Measurements from ENCODE around the gene TWSG1. TPM values are rescaled to one million over a fixed set of nuclear protein-coding genes. Genes with fewer than 3 reads are reported as not detected.
"Not testable (repeated sequence)": the region's sequence is repeated elsewhere in the genome, so short reads cannot be mapped to it uniquely, and the experiment has no call there.

Gene TWSG1
- total RNA-seq, 2 donors from 2014 or later: 69.0 to 96.6 TPM

GRCh38 chr18:9418047-9418690, 83.6 kb downstream of the TWSG1 start:
- intact Hi-C loops (cut with DNase I): no loop called here
- no peak for DNase-seq (ENCODE audit: low spot score)

DNA sequence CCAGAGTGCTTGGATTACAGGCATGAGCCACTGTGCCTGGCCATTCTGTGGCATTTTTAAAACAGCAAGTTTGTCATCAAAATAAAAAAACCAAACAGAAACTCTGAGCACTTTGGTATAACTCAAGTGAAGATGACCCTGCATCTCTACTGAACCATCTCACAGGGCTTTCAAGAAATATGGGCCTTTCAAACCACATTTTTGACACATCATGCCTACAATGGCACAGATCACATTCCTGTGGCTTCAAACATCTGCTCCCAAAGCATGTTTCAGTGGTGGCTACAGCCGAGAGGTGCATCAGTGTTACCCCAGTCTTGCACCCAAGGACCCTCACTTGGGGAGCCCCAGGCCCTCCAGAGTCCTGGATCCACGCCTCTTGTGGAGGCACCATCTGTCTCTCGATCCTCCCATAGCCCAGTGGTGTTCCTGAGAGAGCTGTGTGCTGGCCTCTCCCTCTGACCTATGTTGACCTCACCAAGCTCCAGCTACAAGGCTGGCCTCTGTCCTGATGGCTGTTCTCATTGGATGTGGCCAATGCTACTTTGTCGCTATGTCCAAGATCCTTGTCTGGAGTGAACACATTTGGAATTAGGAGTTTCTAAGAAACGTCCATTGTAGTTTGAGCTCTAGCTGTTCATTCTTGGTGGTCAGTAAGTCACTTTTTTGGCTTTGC, 85.5 kb downstream of the TWSG1 start:
- no peak for DNase-seq (ENCODE audit: low spot score)
- intact Hi-C loops (cut with DNase I): no loop called here

- intact Hi-C loops (cut with DNase I): no loop called here
- no peak for DNase-seq (ENCODE audit: low spot score)
Measured at GRCh38 chr18:9421096-9421900, 86.7 kb downstream of the TWSG1 start.

DNA sequence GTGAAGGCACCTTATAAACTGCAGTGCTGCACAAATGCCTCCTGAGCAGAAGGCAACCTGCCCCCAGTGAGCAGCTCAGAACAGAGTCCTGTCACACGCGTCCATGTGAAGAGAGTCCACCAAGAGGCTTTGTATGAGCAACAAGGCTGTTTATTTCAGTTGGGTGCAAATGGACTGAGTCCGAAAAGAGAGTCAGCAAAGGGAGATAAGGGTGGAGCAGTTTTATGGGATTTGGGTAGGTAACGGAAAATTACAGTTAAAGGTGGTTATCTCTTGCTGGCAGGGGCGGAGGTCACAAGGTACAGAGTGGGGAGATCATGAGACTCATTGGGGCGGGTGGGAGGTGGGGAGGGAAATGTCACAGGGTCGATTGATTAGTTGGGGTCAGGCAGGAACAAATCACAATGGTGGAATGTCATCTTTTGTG, 87.3 kb downstream of the TWSG1 start:
- intact Hi-C loops (cut with DNase I): no loop called here
- no peak for DNase-seq (ENCODE audit: low spot score)

GRCh38 chr18:9422816-9423519, 88.4 kb downstream of the TWSG1 start:
- DNase-seq (ENCODE audit: low spot score): no peak

DNA sequence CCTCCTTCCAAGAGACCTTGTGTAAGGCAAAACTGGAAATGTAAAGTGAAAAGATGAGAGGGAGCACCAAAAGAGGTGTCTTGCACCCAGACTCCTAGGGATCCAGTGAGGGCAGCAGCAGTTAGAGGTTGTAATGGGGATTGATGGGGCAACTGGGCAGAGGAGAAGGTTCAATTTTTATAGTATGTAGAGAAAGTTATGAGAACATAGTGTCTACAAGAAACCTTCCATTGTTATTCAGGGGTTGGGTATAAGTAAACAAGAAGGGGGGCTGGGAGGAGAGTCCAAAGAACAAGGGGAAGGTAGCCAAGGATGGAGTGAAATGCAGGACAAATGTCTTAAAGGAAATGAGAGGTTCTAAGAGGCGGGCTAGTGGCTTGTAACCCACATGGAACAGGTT, 89.1 kb downstream of the TWSG1 start:
- intact Hi-C loops (cut with DNase I); DNase-seq (ENCODE audit: low spot score): not testable (repeated sequence)

More at GRCh38 chr18:9422816-9423519, 88.4 kb downstream of the TWSG1 start:
- intact Hi-C loops (cut with DNase I): no loop called here

DNA sequence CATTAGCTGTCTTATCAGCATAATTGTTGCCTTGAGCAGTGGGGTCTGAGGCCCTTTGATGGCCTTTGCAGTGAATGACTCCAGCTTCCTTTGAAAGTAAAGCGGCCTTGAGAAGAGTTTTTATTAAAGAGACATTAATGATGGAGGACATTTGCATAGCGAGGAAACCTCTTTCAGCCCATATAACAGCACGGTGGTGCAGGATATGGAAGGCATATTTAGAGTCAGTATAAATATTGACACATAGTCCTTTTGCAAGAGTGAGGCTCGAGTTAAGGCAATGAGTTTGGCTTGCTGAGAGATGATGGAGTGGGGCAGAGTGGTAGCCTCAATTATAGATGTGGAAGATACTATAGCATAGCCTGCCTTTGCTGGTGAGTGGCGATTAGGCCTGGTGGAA, 89.7 kb downstream of the TWSG1 start:
- not testable (repeated sequence) for DNase-seq (ENCODE audit: low spot score)

DNA sequence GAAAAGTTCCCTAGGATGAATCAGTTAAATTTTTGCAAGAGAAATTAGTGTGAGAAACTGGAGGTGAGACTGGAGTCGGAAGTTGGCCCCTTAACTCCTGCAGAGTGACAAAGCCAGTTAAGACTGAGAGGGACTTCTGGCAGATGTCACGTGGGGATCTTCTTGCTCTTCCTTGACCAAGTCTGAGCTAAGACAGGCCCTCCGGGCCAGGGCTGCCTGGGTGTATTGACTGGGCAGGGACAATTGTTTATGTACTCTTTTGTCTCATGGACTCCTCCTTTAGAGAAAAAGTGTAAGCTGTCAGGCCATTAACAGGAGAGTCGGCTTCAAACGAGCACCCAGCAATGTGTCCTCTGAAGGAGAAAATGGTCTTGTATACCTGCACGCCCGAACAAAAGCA, 92.2 kb downstream of the TWSG1 start:
- intact Hi-C loops (cut with DNase I): no loop called here
- no peak for DNase-seq (ENCODE audit: low spot score)

More for the DNA sequence above, 89.7 kb downstream of the TWSG1 start:
- intact Hi-C loops (cut with DNase I): not testable (repeated sequence)

DNA sequence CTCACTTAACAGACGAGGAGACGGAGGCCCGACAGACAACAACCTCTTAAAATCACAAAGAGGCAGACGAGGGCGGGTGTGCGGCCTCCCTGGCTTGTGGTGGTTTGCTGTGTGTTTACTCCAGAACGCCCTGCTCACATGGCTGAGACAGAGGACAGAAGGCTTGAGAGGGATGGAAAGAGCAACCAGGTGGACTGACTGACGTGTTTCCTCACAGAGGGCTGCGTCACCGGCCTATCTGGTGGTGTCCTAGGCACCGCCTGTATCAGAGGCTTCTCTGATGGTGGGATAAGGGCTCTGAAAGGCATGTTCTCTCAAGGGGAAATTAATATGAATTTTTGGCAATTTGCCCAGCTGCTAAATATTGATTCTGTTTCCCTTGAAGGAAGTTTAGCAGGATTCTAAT, 93.7 kb downstream of the TWSG1 start:
- DNase-seq (ENCODE audit: low spot score): no peak
- intact Hi-C loops (cut with DNase I): no loop called here

- intact Hi-C loops (cut with DNase I): no loop called here
- DNase-seq (ENCODE audit: low spot score): no peak
Measured at GRCh38 chr18:9428862-9429661, 94.5 kb downstream of the TWSG1 start.

DNA sequence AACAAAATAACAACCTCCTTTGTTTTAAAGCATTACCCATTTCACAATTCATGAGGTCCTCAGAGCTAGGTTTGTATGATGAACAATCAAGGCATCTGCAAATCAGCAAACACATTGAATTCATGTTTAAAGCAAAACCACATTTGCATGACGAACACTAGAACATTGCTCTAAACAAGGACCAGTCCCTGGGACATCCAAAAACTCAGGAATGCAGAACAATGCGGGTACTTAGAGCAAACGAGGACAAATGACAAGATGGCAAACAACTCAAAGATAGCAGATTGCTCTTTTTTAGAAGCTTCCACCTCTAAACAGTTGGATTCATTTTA, 95.1 kb downstream of the TWSG1 start:
- intact Hi-C loops (cut with DNase I): no loop called here
- DNase-seq (ENCODE audit: low spot score): no peak

GRCh38 chr18:9430315-9430714, 95.7 kb downstream of the TWSG1 start:
- intact Hi-C loops (cut with DNase I); DNase-seq (ENCODE audit: low spot score): not testable (repeated sequence)

DNA sequence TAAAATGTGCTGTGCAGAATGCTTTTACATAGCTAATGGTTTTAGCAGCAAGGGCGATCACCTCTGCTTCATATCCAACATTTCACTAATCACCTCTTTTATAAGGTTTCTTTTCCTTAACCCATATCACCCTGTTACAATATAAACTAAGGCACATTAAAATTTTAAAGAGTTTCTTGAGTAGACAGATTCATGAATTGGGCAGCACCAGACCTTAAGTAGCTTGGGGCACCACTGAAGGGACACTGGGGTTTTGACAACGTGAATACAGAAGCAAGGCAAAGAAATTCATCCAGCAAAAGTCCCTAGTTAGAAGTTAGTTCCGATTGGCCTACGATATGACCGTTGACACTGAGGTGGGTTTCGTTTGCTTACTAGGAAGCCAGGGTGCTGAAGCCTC, 96.7 kb downstream of the TWSG1 start:
- DNase-seq (ENCODE audit: low spot score): no peak
- intact Hi-C loops (cut with DNase I): no loop called here

- intact Hi-C loops (cut with DNase I); DNase-seq (ENCODE audit: low spot score): not testable (repeated sequence)
Measured at GRCh38 chr18:9433122-9433521, 98.5 kb downstream of the TWSG1 start.

- intact Hi-C loops (cut with DNase I): no loop called here
- no peak for DNase-seq (ENCODE audit: low spot score)
Measured at GRCh38 chr18:9433671-9434121, 99.1 kb downstream of the TWSG1 start.

GRCh38 chr18:9434122-9434701, 99.6 kb downstream of the TWSG1 start:
- DNase-seq (ENCODE audit: low spot score): no peak
- intact Hi-C loops (cut with DNase I): no loop called here

GRCh38 chr18:9435041-9435440, 100.5 kb downstream of the TWSG1 start:
- intact Hi-C loops (cut with DNase I): no loop called here
- DNase-seq (ENCODE audit: low spot score): no peak

DNA sequence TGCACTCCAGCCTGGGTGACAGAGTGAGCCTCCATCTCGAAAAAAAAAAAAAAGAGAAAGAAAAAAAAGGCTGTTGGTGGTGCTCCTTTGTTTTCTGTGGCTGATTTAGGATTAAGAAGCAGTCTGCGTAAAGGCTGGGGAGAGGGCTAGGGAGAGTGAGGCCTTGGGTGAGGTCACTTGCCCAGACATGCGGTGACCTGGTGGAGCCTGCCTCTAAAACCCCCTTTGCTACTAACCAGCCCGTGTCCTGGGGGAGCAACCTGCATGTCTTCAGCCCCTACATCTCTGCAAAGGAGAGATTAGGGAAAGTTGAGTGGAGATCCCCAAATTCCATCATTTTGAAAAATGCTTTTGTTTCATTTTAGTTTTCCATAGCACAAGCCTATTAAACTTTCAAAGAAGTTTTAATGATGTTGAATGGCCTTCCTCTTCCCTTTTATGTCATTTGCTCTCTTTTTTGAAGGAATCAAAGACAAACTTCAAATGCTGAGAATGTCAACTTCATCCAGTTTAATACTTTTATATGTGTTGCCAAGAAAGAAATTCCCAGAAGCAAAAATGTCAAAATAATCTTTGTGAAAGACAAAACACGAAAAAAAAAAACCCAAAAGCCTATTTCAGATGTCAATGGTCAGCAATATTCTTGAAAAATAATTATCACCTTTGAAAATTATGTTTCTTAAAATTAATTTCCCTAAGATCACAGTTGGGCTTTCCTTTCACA, 101.8 kb downstream of the TWSG1 start:
- intact Hi-C loops (cut with DNase I): no loop called here

More for the DNA sequence above, 101.8 kb downstream of the TWSG1 start:
- DNase-seq (ENCODE audit: low spot score): no peak

All from posterior vena cava (tissue), 2 donors.